ELF-1 (cell line): Measurements from ENCODE around the gene EHD4.

Experiments used
- DNase-seq: peaks from one replicate; pipeline ENCODE4 v3.0.0-alpha.2; 2016; ENCODE audit warnings: low read depth, low spot score

The EHD4 gene

DNA sequence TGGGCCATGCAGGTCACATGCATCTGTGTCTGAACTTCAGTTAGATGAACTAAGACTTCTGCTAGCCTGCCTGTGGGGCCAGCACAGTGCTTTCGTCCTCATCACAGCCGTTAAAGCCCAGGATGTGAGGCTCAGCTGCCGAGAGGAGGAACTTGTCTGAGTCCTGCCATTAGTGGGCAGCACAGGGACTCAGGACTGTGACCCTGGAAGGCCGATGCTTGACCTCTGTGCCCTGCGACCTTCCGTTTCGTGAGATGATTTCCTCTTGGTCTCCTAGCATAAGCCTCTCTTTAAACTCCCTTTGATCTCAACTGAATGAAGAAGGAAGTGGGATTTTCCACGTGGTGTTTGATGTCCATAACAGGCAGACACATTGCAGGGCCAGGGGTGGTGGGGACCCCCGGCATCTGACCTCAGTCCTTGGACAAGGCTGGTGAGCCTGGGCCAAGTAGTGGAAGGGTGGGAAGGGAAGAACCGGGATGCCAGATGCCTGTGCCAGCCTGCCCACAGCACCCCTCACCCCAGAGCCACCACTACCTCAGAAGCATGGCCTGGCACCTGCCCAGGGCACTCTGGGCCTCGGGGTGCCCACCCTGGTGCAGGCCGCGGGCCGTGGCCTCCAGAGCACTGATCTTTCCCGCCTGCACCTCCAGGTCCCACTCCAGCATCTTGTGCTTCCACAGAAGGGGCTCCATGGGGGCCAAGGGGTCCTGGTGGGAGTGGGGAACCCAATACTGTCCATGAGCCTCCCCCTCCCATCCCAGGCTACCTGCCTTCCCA, 112.1 kb downstream of the EHD4 start:
- no peak for DNase-seq

GRCh38 chr15:41858756-41859155, 113.6 kb downstream of the EHD4 start:
- no peak for DNase-seq

DNA sequence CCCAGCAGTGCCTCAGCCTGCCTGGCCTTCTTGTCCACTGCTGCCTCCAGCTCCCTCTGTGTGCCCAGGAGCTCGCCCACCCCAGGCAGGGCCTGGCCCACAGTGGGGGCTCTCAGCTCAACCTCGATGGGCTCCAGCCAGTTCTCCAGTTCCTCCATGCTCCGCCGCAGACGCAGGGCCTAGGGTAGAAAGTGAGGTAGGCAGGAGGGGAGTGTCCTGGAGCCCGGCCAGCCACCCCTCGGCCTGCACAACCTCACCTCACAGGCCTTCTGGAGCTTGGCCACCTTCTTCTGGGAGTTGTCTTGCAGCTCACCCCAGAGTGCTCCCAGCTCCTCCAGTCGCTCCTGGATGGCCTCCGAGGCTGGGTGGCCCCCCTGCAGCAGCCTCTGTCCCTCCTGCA, 115.0 kb downstream of the EHD4 start:
- DNase-seq: no peak

DNA sequence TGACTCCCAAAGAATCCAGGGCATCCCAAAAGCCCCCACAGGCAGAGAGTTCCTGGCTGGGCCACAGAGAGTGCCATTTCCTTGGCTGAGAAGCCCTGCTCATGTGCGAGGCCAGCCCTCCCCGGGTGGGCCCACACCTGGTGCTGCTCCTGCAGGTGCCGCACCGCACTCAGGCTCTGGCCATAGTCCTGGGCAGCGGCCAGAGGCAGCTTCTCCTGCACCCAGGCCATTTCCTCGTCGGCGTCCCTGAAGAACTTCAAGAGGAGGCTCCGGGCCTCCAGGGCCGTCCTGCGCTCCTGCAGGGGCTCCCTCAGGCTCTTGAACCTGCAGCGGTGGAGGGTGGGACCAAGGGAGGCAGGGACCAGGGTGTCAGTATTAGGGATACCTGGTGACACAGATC, 115.6 kb downstream of the EHD4 start:
- no peak for DNase-seq

GRCh38 chr15:41856262-41856661, 116.1 kb downstream of the EHD4 start:
- DNase-seq: no peak

- DNase-seq: no peak
Observed at GRCh38 chr15:41855261-41855961, 116.9 kb downstream of the EHD4 start.

DNA sequence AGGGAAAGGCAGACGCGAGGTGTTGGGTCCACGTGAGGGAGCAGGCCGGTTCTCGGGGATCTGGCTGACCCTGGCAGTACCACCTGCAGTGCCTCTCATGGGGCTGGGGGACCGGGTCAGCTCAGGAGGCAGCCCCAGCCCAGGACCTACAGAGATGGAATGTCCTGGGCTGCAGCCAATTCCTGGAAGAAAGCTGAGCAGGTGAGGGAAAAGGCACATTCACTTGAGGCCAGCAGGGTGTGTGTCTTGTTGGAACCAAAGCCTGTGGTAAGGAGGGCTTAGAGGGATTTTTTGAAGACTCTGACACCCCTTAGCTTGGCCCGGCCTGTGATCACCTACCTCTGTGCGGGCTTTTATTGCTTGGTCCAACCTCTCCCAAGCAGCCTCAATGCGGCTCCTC, 117.9 kb downstream of the EHD4 start:
- no peak for DNase-seq

DNA sequence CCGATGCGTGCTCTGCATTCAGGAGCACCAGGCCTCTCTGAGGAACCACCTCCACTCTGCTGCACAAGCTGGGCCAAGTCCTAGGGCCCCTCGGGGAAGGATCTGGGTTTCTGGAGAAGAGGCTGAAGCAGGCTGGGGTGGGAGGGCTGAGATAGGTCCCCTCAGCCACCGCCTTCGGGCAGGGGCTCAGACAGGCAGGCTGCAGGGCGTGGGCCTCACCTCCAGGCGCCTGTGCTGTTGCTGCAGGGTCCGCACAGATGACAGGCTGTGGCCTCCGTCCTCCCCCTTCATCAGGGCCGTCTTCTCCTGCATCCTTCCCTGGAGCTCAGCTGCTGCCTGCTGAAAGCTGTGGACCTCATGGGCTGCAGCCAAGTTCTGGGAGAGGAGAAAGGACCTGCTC, 118.5 kb downstream of the EHD4 start:
- no peak for DNase-seq

DNA sequence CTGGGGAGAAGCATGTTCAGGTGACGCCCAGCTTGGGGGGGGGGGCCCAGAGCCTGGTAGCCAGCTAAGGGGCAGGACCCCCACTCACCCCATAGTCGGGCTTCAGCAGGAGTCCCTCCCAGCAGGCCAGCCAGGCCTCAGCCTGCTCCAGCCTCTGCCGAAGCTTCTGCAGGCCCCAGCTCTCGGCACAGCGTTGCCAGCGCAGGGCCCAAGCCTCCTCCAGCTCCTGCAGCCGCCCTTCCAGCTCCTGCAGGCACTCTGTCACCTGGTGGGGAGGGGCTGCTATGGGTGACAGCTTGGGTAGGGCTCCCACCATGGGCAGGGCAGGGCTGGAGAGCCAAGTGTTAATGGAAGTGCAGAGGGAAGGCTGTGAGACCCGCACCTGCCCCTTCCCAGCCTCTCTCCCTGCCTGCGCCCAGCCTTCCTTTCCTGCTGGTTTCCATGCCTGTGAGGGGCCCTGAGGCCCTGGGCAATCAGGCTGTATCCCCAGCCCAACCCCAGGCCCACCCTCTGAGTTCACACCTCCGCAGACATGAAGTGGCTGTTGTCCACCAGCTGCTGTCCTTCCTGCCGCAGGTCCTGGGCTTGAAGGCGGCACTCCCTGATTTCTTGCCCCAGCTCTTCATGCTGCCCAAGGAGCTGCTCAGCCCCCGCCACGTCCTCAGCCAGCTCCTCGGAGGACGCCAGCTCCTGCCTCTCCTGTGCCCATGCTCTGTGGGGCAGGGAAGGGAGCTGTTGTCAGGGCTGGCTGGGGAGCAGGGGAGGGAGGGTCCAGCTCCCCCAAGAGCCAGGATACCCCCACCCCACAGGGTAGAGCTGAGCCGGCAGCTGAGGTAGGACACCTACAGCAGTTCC, 119.4 kb downstream of the EHD4 start:
- peak; percentile 68 for DNase-seq

DNA sequence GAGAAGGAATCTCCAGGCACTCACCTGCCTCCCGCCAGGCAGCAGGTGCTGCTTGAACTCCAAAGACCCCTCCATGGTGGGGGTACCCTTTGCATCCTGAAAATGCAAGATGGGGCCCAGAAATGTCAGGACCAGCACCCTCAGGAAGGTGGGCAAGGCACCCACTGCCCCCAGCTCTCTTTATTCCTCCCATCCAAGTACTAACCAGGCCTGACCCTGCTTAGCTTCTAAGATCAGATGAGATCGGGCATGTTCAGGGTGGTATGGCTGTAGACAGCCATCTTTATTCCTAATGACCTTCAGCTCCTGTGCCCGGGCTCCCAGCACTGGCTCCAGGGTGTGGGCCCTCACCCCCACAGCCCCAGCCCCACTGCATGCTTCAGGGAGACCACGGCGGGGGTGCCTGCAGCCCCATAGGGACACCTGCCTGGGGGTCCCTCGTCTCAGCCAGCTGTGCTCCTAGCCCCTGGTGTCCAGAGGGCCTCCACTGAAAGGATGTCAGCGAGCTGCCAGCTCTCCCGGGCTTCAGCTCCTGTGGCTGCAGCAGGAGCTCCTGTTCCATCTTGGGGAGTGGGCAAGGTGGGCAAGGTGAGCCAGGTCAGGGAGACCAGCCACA, 120.5 kb downstream of the EHD4 start:
- no peak for DNase-seq

DNA sequence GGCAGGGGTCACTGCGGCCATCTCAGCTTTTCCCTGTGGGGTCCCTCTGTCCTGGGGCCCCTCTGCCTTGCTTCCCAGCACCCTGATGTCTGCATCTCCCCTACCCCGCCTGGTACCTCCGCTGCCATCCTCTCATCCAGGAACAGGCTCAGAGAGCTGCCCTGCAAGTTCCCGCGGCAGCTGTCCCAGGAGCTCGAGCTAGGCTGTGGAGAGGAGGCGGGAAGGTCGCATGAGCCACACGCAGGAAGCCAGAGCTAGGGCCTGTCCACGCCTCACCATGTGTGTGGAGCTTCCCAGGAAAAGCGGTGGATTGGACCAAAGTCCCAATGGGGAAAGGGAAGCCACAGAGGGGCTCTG, 121.2 kb downstream of the EHD4 start:
- DNase-seq: no peak

DNA sequence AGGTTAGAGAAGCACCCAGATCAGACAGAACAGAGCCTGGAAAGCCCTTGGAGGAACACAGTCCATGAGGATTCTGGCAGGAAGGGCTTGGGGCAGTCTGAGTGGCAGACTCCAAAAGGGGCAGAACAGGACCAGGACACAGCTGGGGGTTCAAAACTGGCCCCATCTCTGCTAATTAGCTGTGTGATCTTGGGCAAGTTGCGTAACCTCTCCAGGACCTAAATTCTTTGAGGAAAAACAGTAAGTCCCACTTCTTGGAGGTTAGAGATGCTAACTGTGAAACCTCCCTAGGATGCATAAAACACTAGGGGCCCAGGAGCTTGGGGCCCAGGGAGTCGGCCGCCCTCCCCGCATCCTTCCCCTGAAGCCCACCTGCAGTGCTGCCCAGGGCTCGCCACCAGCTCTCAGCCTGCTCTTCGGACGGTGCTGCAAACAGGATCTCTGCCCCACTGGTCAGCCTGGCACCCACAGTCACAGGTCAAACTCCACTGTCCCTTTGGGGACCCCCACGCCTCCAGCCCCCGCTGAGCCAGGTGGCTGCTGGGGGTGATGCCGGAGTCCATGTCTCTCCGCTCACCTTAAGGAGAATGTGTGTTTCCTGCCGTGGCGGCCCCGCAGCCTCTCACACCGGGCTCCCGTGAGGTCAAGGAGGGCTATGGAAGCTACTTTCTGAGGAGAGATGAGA, 121.7 kb downstream of the EHD4 start:
- DNase-seq: no peak

DNA sequence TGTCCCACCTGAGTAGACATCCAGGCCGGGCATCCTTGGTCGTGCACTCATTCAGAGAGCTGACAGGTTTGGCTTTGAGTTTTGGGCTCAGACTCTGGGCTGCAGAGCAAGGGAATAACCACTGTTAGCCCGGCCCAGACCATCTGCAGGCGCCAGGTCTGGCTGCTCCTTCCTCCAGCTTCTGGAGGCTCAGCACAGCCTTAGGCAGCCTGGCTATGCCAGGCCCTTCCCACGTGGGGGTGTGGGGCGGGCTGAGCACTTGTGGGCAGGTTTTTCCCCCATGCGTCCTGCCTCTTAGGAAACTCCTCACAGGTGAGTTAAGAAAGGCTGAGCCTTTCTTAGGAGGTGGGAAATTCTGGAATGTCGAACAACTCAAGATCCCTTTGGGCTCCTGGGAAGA, 122.5 kb downstream of the EHD4 start:
- no peak for DNase-seq

DNA sequence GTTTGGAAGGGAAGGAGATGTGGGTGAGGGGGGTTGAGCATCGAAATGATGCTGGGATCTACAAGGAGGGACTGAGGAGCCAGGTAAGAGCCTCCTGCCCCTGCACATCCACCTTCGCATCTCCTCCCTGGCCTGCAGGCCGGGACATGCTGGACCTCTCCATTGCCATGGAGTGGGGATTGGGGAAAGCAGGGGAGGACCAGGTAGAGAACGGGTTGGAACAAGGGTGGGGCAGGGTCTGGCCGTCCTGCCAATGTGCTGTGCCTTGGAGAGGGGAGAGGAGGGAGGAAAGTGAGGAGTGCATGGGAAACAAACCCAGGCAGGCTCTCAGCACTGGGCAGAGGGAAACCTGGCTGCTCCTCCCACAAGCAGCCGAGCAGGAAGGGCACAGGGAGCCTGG, 123.2 kb downstream of the EHD4 start:
- DNase-seq: no peak

DNA sequence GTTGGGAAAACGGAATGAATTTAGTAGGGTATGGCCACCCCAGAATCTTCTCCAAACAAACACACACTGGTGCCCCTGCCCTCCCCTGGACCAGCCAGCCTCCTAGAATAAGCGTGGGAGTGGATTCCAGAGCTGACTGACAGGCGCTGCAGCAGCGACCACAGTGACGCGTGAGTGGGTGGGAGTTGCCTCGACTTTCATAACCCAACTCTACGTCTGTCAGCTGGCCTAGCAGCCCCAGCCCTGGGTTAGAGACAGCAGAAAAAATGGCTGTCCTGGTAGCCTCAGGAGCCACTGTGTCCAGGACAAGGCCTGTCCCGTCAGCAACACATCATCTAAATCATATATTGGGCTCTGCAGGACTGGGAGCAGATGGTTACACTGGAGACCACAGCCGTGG, 123.7 kb downstream of the EHD4 start:
- no peak for DNase-seq

- no peak for DNase-seq
Observed at GRCh38 chr15:41847981-41848380, 124.4 kb downstream of the EHD4 start.

- no peak for DNase-seq
Observed at GRCh38 chr15:41847206-41847605, 125.2 kb downstream of the EHD4 start.
